Measurements from ENCODE around the gene DENND6B. TPM values are rescaled to one million over a fixed set of nuclear protein-coding genes. Genes with fewer than 3 reads are reported as not detected.

Gene DENND6B
- total RNA-seq, 5 donors from 2014 or later (not counting 1 experiment from before 2014, with no cell fraction given) = 2.1 to 5.0 (median 3.5) TPM

GRCh38 chr22:50261615-50262459, 65.0 kb downstream of the DENND6B start, which contains the start of gene MAPK12:
Gene MAPK12 (minus strand): TSS chr22:50261683. CDS start chr22:50261509, 174 bp downstream.
- Mint-ChIP-seq H3K36me3 (no peaks in the 10 kb centered on the region), H3K27ac (no peak within 1 kb of the TSS), H3K4me1 (peaks cover 6 to 7% (median 7%) of the 10 kb centered on the region in 3 donors), H3K27me3 (peaks cover 14 to 34% of the 10 kb centered on the region in 2 donors), H3K9me3 (no peaks in the 10 kb centered on the region), H3K4me3 (peak within 1 kb of the TSS; percentile 41 to 75 (median 47))
- no peak within 1 kb of the TSS for H3K27ac ChIP-seq (ENCODE audit: low read length)
- ATAC-seq (replicated peaks in 1 of 4) (no peak), DNase-seq (no peak)
- H3K4me3 ChIP-seq (ENCODE audit: control insufficient read depth in 1 of 2, extremely low read depth in 1 of 2, low read length in 1 of 2) = no peak within 1 kb of the TSS
- H3K9me3 ChIP-seq = no peaks in the 10 kb centered on the region
- H3K27me3 ChIP-seq (replicated peaks in 1 of 2; ENCODE audit: control insufficient read depth in 2 of 2, extremely low read depth in 1 of 2, insufficient read depth in 2 of 2, low read length in 1 of 2) = peaks cover 0 to 46% of the 10 kb centered on the region in 2 experiments
- ChIA-PET POLR2A (no interaction called here), CTCF (interaction anchor here in 1 of 2 donors (1.5 kb wide), 1 partner anchor 9 kb away, joined by 4 read pairs; no protein-coding TSS in a partner anchor)
- no peaks in the 10 kb centered on the region for H3K36me3 ChIP-seq (ENCODE audit: control insufficient read depth in 2 of 2, extremely low read depth in 1 of 2, insufficient read depth in 1 of 2, low read length in 1 of 2)
- H3K4me1 ChIP-seq (ENCODE audit: control insufficient read depth in 1 of 2, extremely low read depth in 1 of 2, insufficient read depth in 2 of 2, low read length in 2 of 2) = peaks cover 0 to 18% of the 10 kb centered on the region in 2 experiments
- WGBS (ENCODE audit: insufficient coverage) = 6% methylated on average over 46 of the region's 61 CpGs

- ChIA-PET CTCF (interaction anchor here in 1 of 2 donors (0.6 to 1.5 kb wide), 2 partner anchors 9 kb away, joined by 3 to 4 read pairs; no protein-coding TSS in a partner anchor), POLR2A (no interaction called here)
- Histone ChIP-seq H3K4me1 (ENCODE audit: control insufficient read depth in 1 of 2, extremely low read depth in 1 of 2, insufficient read depth in 2 of 2, low read length in 2 of 2) (peaks cover 0 to 18% of the 10 kb centered on the region in 2 experiments), H3K27me3 (replicated peaks in 1 of 2; ENCODE audit: control insufficient read depth in 2 of 2, extremely low read depth in 1 of 2, insufficient read depth in 2 of 2, low read length in 1 of 2) (peaks cover 0 to 52% of the 10 kb centered on the region in 2 experiments), H3K4me3 (ENCODE audit: control insufficient read depth in 1 of 2, extremely low read depth in 1 of 2, low read length in 1 of 2) (no peak overlapping the region), H3K9me3 (no peaks in the 10 kb centered on the region), H3K36me3 (ENCODE audit: control insufficient read depth in 2 of 2, extremely low read depth in 1 of 2, insufficient read depth in 1 of 2, low read length in 1 of 2) (no peaks in the 10 kb centered on the region), H3K27ac (ENCODE audit: low read length) (no peak overlapping the region)
- Mint-ChIP-seq H3K27ac (no peak overlapping the region), H3K36me3 (no peaks in the 10 kb centered on the region), H3K4me3 (peak overlapping the region in 1 of 3 donors; percentile 7), H3K9me3 (no peaks in the 10 kb centered on the region), H3K27me3 (peaks cover 14 to 34% of the 10 kb centered on the region in 2 donors), H3K4me1 (peaks cover 6 to 7% (median 7%) of the 10 kb centered on the region in 3 donors)
- 2% methylated on average over 90 of the region's 92 CpGs for WGBS (ENCODE audit: insufficient coverage)
- ATAC-seq (replicated peaks in 1 of 4) (peak; percentile 13 to 62 (median 31)), DNase-seq (peak in 1 of 35 experiments; percentile 35)
These were observed 65.8 kb downstream of the DENND6B start for GRCh38 chr22:50260801-50261614.

DNA sequence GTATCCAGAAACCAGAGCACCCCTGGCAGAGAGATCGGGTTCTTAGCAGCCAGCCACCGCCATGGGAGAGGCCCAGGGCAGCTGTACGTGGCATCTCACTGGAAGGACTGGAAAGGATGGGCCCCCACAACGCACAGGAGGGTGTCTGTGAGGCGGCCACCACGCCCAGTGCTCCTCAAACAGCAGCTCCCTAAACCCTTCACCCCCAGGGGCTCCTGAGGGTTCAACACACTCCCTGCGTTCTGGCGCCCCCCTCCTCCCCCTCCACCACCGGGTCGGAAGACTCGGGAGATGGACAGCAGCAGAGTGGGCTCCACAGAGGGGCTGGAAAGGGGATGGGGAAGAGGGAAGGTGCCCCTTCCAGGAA, 66.4 kb downstream of the DENND6B start:
- Mint-ChIP-seq H3K4me1 (peaks cover 6 to 7% (median 7%) of the 10 kb centered on the region in 3 donors), H3K27me3 (peaks cover 14 to 34% of the 10 kb centered on the region in 2 donors), H3K36me3 (no peaks in the 10 kb centered on the region), H3K4me3 (peak overlapping the region in 1 of 3 donors; percentile 7), H3K27ac (no peak overlapping the region), H3K9me3 (no peaks in the 10 kb centered on the region)
- WGBS (ENCODE audit: insufficient coverage) = 54% methylated on average over 3 of the region's 11 CpGs
- POLR2A ChIA-PET = no interaction called here
- H3K4me3 ChIP-seq (ENCODE audit: control insufficient read depth in 1 of 2, extremely low read depth in 1 of 2, low read length in 1 of 2) = no peak overlapping the region
- H3K27ac ChIP-seq (ENCODE audit: low read length) = no peak overlapping the region
- CTCF ChIA-PET = interaction anchor here in 1 of 2 donors (0.6 kb wide), 2 partner anchors 8 to 103 kb away, joined by 3 to 4 read pairs; no protein-coding TSS in a partner anchor
- peaks cover 0 to 18% of the 10 kb centered on the region in 2 experiments for H3K4me1 ChIP-seq (ENCODE audit: control insufficient read depth in 1 of 2, extremely low read depth in 1 of 2, insufficient read depth in 2 of 2, low read length in 2 of 2)
- H3K27me3 ChIP-seq (replicated peaks in 1 of 2; ENCODE audit: control insufficient read depth in 2 of 2, extremely low read depth in 1 of 2, insufficient read depth in 2 of 2, low read length in 1 of 2) = peaks cover 0 to 52% of the 10 kb centered on the region in 2 experiments
- ATAC-seq (replicated peaks in 1 of 4) (no peak), DNase-seq (no peak)
- H3K9me3 ChIP-seq = no peaks in the 10 kb centered on the region
- H3K36me3 ChIP-seq (ENCODE audit: control insufficient read depth in 2 of 2, extremely low read depth in 1 of 2, insufficient read depth in 1 of 2, low read length in 1 of 2) = no peaks in the 10 kb centered on the region

GRCh38 chr22:50259302-50259701, 67.5 kb downstream of the DENND6B start:
- 85% methylated on average over 3 of the region's 15 CpGs for whole genome bisulfite sequencing (ENCODE audit: insufficient coverage)
- CTCF ChIA-PET = interaction anchor here in 1 of 2 donors (0.6 kb wide), 1 partner anchor 139 kb away, joined by 4 read pairs; no protein-coding TSS in a partner anchor
- H3K36me3 Mint-ChIP-seq = no peaks in the 10 kb centered on the region

More at GRCh38 chr22:50259302-50259701, 67.5 kb downstream of the DENND6B start:
- H3K4me3 Mint-ChIP-seq = peak overlapping the region in 1 of 3 donors; percentile 16
- H3K27me3 Mint-ChIP-seq = peaks cover 14 to 31% of the 10 kb centered on the region in 2 donors
- no peak overlapping the region for H3K27ac Mint-ChIP-seq
- Histone ChIP-seq H3K36me3 (ENCODE audit: control insufficient read depth in 2 of 2, extremely low read depth in 1 of 2, insufficient read depth in 1 of 2, low read length in 1 of 2) (no peaks in the 10 kb centered on the region), H3K4me3 (ENCODE audit: control insufficient read depth in 1 of 2, extremely low read depth in 1 of 2, low read length in 1 of 2) (no peak overlapping the region), H3K27me3 (replicated peaks in 1 of 2; ENCODE audit: control insufficient read depth in 2 of 2, extremely low read depth in 1 of 2, insufficient read depth in 2 of 2, low read length in 1 of 2) (peaks cover 0 to 52% of the 10 kb centered on the region in 2 experiments), H3K4me1 (ENCODE audit: control insufficient read depth in 1 of 2, extremely low read depth in 1 of 2, insufficient read depth in 2 of 2, low read length in 2 of 2) (peaks cover 0 to 18% of the 10 kb centered on the region in 2 experiments), H3K9me3 (no peaks in the 10 kb centered on the region), H3K27ac (ENCODE audit: low read length) (no peak overlapping the region)
- DNase-seq (no peak), ATAC-seq (replicated peaks in 1 of 4) (no peak)
- no peaks in the 10 kb centered on the region for H3K9me3 Mint-ChIP-seq
- peaks cover 6 to 7% (median 7%) of the 10 kb centered on the region in 3 donors for H3K4me1 Mint-ChIP-seq
- POLR2A ChIA-PET = no interaction called here

Other genes starting within 250 kb of the DENND6B start
- 1 to 10 TPM in 4 of 5 donors, under 1 TPM in 1; 0.92 to 2.1 (median 1.1) TPM for gene MLC1, start 241.6 kb downstream of the DENND6B start, total RNA-seq
- under 1 TPM in 1 of 5 donors, not detected in 4; 0.44 TPM for gene MOV10L1, start 237.0 kb downstream of the DENND6B start, total RNA-seq
- gene PANX2, start 156.3 kb downstream of the DENND6B start, total RNA-seq = under 1 TPM in 3 of 5 donors, not detected in 2; 0.16 to 0.32 (median 0.26) TPM
- gene TRABD, start 141.1 kb downstream of the DENND6B start, total RNA-seq = 100 to 1,000 TPM; 116 to 213 (median 175) TPM
- 10 to 100 TPM; 28.9 to 51.0 (median 46.1) TPM for gene SELENOO, start 126.0 kb downstream of the DENND6B start, total RNA-seq
- 100 to 1,000 TPM; 129 to 144 (median 132) TPM for gene TUBGCP6, start 82.0 kb downstream of the DENND6B start, total RNA-seq
- gene HDAC10, start 75.7 kb downstream of the DENND6B start, total RNA-seq = 100 to 1,000 TPM; 101 to 152 (median 128) TPM
- 1 to 10 TPM; 1.7 to 3.1 (median 2.9) TPM for gene MAPK12, start 65.3 kb downstream of the DENND6B start, total RNA-seq
- 1 to 10 TPM; 3.5 to 8.9 (median 5.6) TPM for gene MAPK11, start 56.6 kb downstream of the DENND6B start, total RNA-seq
- gene PLXNB2, start 19.4 kb downstream of the DENND6B start, total RNA-seq = 10 to 100 TPM in 1 of 5 donors, 1 to 10 TPM in 4; 4.3 to 11.8 (median 6.5) TPM
- gene PPP6R2, start 16.3 kb upstream of the DENND6B start, total RNA-seq = 100 to 1,000 TPM in 1 of 5 donors, 10 to 100 TPM in 4; 71.2 to 105 (median 96.8) TPM
- 100 to 1,000 TPM; 193 to 318 (median 308) TPM for gene SBF1, start 148.0 kb upstream of the DENND6B start, total RNA-seq
- 10 to 100 TPM in 3 of 5 donors, 1 to 10 TPM in 2; 1.5 to 11.3 (median 10.7) TPM for gene ADM2, start 154.5 kb upstream of the DENND6B start, total RNA-seq
- under 1 TPM in 4 of 5 donors, not detected in 1; 0.36 to 0.70 (median 0.54) TPM for gene MIOX, start 159.8 kb upstream of the DENND6B start, total RNA-seq
- gene LMF2, start 180.7 kb upstream of the DENND6B start, total RNA-seq = 100 to 1,000 TPM in 4 of 5 donors, 10 to 100 TPM in 1; 90.5 to 188 (median 185) TPM
- 100 to 1,000 TPM in 2 of 5 donors, 10 to 100 TPM in 3; 80.1 to 110 (median 94.6) TPM for gene NCAPH2, start 181.2 kb upstream of the DENND6B start, total RNA-seq
- 1 to 10 TPM; 3.3 to 5.6 (median 4.0) TPM for gene SCO2, start 198.6 kb upstream of the DENND6B start, total RNA-seq
- 10 to 100 TPM; 11.6 to 29.1 (median 14.9) TPM for gene TYMP, start 203.0 kb upstream of the DENND6B start, total RNA-seq
- 1 to 10 TPM; 3.7 to 6.7 (median 5.4) TPM for gene KLHDC7B, start 218.9 kb upstream of the DENND6B start, total RNA-seq
- not detected for gene SYCE3, start 235.9 kb upstream of the DENND6B start, total RNA-seq